ENCODE results near the gene UBE2Z.

DNA sequence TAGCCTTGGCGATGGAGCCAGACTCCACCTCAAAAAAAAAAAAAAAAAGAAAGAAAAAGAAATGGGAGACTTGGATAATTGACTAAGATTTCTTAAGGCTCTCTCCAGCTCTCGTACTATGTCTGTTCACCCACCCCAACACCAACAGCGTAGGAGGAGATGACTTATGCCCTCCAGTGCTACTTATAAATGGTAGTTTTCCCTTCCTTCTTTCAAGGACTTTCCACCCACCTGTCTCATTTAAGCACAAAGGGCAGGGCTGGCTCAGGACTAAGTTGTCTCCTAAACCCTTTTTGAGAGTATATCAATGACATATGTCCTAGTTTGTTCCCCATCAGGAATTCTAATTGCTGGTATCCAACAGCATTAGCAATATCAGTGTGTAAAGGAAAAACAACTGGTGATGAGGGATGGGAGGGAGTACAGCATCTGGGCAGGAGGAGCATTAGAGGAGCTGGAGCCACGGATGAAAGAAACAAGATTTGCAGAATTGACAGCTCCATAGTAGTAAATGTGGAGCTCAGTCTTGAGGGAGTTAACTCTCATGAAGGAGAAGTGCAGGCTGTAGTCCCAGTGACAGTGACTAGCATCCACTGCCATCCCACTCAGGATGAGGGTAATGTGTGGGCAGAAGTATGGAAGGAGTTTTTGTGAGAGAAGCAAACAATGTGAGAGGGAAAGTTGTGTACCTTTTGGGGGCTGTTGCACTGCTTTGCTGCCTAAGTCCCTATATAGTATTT, 17.2 kb downstream of the UBE2Z start:
- TF ChIP-seq CTCF (optimal IDR thresholded peaks at IDR 0.05 in 1 of 3, IDR thresholded peaks at IDR 0.05 in 1 of 3, conservative IDR thresholded peaks at IDR 0.05 in 1 of 3; ENCODE audit: extremely low read depth in 1 of 3, insufficient read depth in 2 of 3, low read length in 3 of 3) (no peak), EZH2 (IDR thresholded peaks at IDR 0.05; ENCODE audit: low read length) (no peak)
